ENCODE results near the gene CSF3. TPM values are rescaled to one million over a fixed set of nuclear protein-coding genes. Genes with fewer than 3 reads are reported as not detected.
A peak's percentile ranks its signal among the peaks of the same experiment; 100 is the strongest.

The CSF3 gene
- total and polyA plus RNA-seq, 11 donors: 0.14 to 1.3 (median 0.63) TPM; not detected in 7

GRCh38 chr17:39979893-39980350, 35.3 kb upstream of the CSF3 start:
- intact Hi-C loops (cut with DNase I): loop anchor here in 8 of 10 donors (1.0 to 10.0 kb wide), 13 partner anchors 20 to 357 kb away; partner anchors contain the start of genes LRRC3C (in 2 of the 8), ORMDL3 (in 2 of the 8) and PPP1R1B (in 1 of the 8)
- ATAC-seq (peak; percentile 1 to 12 (median 8)), DNase-seq (no peak)
- peaks cover 0 to 3% (median 0%) of the 10 kb centered on the region in 9 donors for H3K27me3 ChIP-seq
- peak overlapping the region; percentile 33 to 100 (median 94) for H3K4me3 ChIP-seq
- peaks cover 7 to 34% (median 23%) of the 10 kb centered on the region in 12 donors for H3K4me1 ChIP-seq
- H3K36me3 ChIP-seq: peaks cover 2 to 17% (median 12%) of the 10 kb centered on the region in 9 donors
- H3K27ac ChIP-seq: peak overlapping the region in 11 of 12 donors; percentile 59 to 99 (median 94)
- WGBS, 4 donors: 0 to 1% (median 0%) methylated on average over 10 of the region's 10 CpGs
- TF ChIP-seq POLR2A (IDR thresholded peaks at IDR 0.05): no peak
- peak in 1 of 12 donors; percentile 4 for TF ChIP-seq CTCF (IDR thresholded peaks at IDR 0.05)
- no peaks in the 10 kb centered on the region for H3K9me3 ChIP-seq

GRCh38 chr17:39980351-39981206, 34.7 kb upstream of the CSF3 start, which contains the start of gene PSMD3:
PSMD3 (plus strand) TSS chr17:39980807; CDS start chr17:39980971, 164 bp downstream.
- TF ChIP-seq CTCF (IDR thresholded peaks at IDR 0.05) (peak; percentile 66 to 94 (median 80)), POLR2A (IDR thresholded peaks at IDR 0.05) (peak; percentile 15 to 86)
- H3K27ac ChIP-seq: peak within 1 kb of the TSS; percentile 70 to 99 (median 92)
- H3K9me3 ChIP-seq: no peaks in the 10 kb centered on the region
- H3K4me1 ChIP-seq: peaks cover 7 to 34% (median 23%) of the 10 kb centered on the region in 12 donors
- intact Hi-C loops (cut with DNase I): loop anchor here in 5 of 10 donors (1.0 to 10.0 kb wide), 9 partner anchors 21 to 358 kb away; partner anchors contain the start of genes LRRC3C (in 2 of the 5), ORMDL3 (in 2 of the 5) and PPP1R1B (in 1 of the 5)
- H3K36me3 ChIP-seq: peaks cover 5 to 24% (median 18%) of the 10 kb centered on the region in 9 donors
- peaks cover 0 to 3% (median 0%) of the 10 kb centered on the region in 9 donors for H3K27me3 ChIP-seq
- ATAC-seq: peak; percentile 96 to 99 (median 98)
- DNase-seq: peak; percentile 98
- H3K4me3 ChIP-seq: peak within 1 kb of the TSS; percentile 74 to 100 (median 95)
- WGBS, 4 donors: 0% methylated on average over 44 to 84 of the region's 84 CpGs

- TF ChIP-seq CTCF (IDR thresholded peaks at IDR 0.05) (peak in 1 of 12 donors; percentile 18), POLR2A (IDR thresholded peaks at IDR 0.05) (no peak)
- Histone ChIP-seq H3K27ac (peak overlapping the region; percentile 70 to 99 (median 92)), H3K4me1 (peaks cover 7 to 34% (median 23%) of the 10 kb centered on the region in 12 donors), H3K36me3 (peaks cover 5 to 31% (median 25%) of the 10 kb centered on the region in 9 donors), H3K27me3 (peaks cover 0 to 3% (median 0%) of the 10 kb centered on the region in 9 donors), H3K4me3 (peak overlapping the region; percentile 74 to 100 (median 95)), H3K9me3 (no peaks in the 10 kb centered on the region)
- intact Hi-C loops (cut with DNase I): loop anchor here in 4 of 10 donors (2.0 to 10.0 kb wide), 6 partner anchors 22 to 358 kb away; partner anchors contain the start of genes LRRC3C (in 1 of the 4), ORMDL3 (in 1 of the 4) and PPP1R1B (in 1 of the 4)
- ATAC-seq: peak in 1 of 4 donors; percentile 4
- WGBS, 4 donors: 0 to 1% (median 1%) methylated on average over 8 to 15 of the region's 15 CpGs
- no peak for DNase-seq
Observed at GRCh38 chr17:39981207-39981741, 34.0 kb upstream of the CSF3 start.

Measured in heart left ventricle (tissue), 16 donors.